GM21360 (cell line): ENCODE measurements around the gene PTPRQ.
"Not testable (repeated sequence)": the region's sequence is repeated elsewhere in the genome, so short reads cannot be mapped to it uniquely, and the experiment has no call there.

Source experiments
- ATAC-seq: cut with Tn5 transposase; IDR thresholded peaks from one replicate; pipeline ENCODE4 v1.9.1; 2021; ENCODE audit warnings: mild to moderate bottlenecking, moderate library complexity; ENCODE audit not compliant: unreplicated experiment

PTPRQ gene

DNA sequence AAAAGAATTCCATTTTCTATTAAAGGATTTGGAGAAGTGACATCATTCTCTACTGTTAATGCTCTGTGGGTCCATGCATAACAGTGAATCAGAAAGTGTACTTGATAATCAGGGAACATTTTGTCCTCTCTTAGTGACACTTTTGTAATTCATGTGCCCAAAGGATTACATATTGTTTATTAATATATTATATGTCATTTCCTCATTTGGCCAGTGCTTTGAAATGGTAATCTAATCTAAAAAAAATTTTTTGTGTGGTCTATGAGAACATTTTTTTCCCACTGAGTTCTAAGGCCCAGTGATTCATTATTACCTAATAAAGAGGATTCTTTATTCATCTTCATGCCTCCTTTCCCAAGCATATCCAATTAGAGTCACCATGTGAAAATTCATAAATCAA, 183.7 kb downstream of the PTPRQ start:
- ATAC-seq, result no peak

DNA sequence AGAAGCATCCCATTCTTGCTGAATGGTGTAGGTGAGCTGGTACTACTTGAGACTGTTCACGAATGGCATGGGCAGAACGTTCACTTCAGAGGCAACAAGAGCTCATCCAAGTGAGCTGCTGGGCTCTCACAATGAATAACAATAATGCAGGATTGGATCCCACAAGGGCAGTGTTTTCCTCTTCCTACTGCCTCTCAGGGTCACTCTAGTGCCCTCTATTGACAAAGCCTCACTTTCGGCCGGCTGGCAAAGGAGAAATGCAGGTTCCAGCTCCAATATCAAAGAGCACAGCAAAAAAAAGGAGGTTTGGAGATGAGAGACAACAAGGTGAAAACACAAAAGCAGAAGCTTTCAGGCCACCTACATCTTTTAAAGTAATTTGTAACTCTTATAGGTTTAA, 188.8 kb downstream of the PTPRQ start:
- no peak for ATAC-seq

DNA sequence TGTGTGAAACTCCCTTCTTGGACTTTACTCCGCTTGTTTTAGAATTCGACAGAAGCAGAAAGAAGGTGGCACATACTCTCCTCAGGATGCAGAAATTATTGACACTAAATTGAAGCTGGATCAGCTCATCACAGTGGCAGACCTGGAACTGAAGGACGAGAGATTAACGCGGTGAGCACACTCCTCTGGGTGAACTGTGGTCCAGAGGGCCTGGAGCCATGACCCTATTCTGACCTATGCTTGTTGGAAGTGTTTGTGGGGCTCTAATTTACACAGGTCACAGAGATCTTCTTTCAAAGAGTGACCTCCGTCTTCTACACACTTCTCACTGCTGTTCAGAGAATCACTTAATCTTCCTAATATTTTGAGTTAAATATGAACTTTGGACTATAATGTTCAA, 190.9 kb downstream of the PTPRQ start:
- ATAC-seq, result no peak

DNA sequence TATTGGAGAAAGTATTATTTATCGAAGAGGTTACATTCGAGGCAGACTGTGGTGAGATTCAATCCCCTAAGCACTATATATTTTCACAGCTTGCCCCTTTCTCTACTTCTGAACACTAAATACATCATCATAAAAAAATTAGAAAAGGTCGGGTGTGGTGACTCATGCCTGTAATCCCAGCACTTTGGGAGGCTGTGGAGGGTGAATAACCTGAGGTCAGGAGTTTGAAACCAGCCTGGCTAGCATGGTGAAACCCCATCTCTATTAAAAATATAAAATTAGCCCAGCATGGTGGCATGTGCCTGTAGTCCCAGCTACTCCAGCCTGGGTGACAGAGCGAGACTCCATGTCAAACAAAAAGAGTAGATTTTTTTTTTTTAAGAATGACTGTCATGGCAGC, 192.8 kb downstream of the PTPRQ start:
- ATAC-seq, result no peak

DNA sequence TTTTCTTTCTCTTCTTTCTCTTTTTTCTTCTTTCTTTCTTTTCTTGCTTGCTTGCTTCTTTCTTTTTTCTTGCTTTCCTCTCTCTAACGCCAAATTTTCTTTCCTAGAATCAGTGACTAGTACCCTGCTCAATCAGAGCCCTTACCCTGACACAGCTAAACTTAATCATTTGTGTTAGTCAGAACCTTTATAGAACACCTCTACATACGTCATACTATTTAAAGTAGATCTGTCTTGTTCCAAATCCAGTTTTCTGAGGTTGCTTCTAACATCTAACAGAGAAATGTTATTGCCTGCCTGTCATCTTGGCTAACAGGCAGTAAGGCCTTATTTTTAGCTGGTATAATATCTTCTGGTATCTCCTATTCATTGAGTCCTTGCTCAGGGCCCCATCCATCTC, 197.9 kb downstream of the PTPRQ start:
- ATAC-seq, result no peak

DNA sequence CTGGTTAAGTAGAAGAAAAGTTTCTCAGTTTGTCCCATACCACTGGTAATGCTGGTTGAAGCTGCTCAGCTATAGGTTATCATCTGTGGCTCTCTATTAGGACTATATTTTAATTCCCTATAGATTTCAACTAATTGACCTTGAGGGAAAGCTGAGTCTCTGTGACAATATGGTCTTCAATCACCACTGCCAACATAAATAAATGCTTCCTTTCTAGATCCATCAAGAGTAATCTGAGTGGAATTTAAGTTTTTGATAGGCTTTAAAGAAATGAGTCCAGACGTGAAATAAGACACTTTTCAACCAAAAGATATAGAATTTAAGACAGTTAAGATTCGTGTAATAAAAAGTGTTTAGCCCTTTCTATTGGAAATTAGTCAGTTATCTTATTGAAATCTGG, 199.9 kb downstream of the PTPRQ start:
- ATAC-seq, result no peak

DNA sequence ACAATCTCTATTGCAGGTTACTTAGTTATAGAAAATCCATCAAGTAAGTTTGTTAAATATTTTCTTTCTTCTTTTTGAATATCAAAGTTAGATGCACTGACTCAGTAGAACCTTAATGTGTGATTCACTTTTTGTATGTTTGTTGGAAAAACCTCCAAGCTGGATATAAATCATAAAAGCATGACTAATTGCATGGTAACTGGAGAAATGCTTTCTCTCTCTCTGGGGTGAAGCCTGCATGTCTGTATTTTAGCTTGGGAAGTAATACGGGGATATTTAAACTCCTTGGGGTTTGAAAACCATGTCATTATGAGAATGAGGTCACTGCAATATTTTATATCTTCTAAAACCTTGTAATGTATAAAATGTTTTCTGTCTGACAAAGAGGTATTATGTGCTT, 204.8 kb downstream of the PTPRQ start:
- ATAC-seq, result no peak

DNA sequence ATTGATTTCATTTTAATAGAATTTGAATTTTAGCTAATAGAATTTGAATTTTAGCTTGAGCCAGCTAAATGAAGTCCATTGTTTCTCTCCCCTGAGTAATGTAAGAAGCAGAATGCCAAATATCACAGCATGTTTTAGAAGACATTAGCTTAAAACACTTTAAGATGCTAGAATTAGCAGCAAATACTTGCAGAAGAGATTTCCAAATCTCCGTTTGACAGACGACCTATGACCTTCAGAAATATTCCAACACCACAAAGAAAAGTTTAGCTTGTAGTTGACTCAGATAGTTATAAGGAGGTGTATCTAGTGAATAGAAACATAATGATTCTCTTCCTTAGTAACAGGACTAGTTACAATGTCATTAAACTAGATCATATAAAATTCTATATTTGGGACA, 211.7 kb downstream of the PTPRQ start:
- no peak for ATAC-seq

DNA sequence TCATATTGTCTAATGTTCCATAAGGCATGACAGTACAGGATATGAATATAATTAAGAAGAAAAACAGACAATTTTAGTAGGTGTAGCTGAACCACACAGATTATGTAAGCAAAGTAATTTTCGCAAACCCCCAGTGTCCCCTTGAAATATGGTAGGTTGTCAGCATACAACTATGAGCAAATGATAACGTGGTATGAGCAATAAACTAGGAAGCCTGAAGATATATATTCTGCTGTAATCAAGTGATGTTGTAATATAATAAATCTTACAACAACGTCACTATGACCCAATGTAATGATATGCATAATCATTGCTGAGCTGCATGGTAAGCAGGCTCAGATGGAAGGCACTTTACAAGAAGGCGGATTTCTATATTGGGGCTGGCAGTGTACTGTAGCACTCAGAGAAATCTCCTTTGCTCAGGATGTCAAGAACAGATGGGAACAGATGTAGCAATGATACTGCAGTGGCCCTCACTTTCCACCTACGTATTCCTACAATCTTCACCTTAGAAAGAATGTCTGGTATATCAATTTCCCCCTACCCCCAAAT, 215.6 kb downstream of the PTPRQ start:
- no peak for ATAC-seq

DNA sequence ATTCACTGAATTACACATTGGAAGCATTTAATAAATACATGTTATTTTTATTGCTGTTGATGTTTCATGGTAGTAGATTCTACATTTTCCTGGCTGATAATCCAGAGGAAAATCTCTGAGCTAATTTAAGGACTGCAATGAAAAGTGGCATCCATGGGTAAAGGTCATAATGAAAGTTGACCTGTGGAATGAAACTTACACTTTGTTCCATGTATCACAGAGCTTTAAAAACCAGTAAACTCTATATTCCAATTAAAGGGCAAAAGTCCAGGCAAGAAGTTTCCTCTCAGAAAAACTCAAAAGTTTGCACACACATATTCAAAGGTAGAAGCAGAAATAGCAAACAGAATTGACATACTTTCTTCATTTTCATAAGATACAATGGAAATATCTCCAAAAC, 218.6 kb downstream of the PTPRQ start:
- ATAC-seq, result no peak

DNA sequence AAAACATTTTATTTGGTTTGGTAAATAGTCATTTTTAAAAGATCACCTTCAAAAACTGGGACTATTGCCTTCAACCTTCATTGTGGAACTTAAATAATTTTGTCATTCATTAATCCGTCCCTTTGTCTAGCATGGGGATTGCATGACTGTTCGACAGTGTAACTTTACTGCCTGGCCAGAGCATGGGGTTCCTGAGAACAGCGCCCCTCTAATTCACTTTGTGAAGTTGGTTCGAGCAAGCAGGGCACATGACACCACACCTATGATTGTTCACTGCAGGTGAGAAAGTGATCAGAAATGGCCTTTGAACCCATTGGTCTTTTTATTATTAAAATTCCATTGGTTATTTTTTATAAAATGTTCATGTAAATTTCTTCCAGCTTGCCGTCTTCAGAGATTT, 226.2 kb downstream of the PTPRQ start:
- no peak for ATAC-seq

DNA sequence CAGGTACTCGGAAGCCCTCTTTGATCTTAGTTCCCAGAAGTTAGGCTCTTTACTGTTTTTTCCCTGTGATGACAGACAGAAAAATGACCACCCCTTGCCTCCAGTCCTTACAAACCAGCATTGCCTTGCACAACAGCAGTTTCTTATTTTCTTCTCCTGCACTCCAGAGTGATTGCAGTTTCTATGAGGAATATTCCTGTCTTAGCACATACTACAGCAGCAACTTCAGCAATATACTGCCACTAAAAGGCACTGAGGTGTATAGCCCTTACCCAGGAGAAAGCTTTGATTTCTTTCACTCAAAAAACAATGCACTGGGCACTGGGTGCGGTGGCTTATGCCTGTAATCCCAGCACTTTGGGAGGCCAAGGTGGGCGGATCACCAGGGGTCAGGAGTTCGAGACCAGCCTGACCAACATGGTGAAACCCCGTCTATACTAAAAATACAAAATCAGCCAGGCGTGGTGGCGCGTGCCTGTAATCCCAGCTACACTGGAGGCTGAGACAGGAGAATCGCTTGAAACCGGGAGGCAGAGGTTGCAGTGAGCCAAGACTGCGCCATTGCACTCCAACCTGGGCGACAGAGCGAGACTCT, 232.1 kb downstream of the PTPRQ start:
- not testable (repeated sequence) for ATAC-seq

DNA sequence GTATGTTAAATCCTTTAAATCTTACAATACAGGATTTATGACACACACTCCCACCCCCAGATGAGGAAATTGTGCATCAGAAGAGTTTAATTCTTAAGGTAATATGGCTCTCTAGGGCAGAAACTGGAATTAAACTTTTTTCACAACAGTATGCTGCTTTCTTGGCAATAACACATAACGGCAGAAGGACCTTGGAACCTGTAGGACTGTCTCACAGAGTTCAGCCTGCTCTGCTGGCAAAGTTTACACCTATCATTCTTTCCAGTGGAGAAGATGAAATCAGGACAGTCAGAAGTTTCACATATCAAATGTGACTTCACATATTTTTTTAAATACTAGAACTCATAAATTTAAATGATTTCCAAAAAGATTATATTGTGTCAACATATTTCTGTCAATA, 232.8 kb downstream of the PTPRQ start:
- ATAC-seq, result no peak

DNA sequence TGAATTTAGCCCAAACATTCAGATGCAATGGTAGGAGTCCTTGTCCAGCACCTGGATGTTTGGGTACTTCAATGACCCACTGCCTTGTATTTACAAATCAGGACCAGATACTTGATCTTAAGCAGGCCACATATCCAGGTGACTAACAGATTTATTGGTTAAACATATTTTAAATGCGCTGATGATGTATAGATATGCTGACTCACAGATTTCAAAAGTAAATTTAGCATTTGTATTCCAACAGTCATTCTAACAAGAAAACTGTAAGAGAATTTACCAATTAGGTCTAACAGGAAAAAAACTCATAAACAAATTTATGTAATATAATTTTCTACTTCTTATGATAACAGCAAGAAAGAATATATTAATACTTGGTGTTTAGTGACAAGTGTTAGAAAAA, 234.0 kb downstream of the PTPRQ start:
- ATAC-seq, result no peak

DNA sequence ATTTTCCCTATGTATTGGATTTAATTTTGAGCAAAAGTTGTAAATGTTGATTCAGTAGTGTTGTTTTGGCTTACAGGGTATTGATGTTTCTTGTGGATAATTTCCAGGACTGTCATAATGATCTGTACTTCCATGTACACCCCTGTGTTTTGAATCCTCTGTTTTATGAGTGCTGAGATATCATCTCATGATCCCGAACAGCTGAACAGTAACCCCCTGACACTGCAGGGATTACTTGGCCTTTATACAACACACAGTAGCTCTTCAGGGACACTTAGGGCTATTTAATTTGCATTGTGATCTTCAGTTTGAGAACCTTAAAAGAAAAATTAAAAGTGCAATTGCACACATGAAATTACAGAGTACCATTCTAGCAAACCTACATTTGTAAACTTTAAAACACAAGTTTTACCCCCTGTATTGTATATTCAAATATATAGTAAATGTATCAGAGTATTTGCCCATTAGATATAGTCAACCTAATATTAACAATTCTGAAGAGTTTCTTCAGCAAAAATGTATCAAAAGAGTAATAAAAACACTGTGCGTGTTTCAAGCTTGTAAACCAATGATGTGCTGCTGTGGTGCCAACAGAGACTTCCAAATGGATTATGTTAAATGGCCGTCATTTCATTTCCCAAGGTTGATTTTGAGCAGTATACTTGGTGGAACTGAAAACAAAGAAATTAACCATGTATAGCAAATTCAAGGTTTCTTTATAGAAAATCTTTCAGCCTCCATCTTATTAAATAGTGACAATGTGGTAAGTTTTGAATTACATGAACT, 235.5 kb downstream of the PTPRQ start:
- no peak for ATAC-seq

DNA sequence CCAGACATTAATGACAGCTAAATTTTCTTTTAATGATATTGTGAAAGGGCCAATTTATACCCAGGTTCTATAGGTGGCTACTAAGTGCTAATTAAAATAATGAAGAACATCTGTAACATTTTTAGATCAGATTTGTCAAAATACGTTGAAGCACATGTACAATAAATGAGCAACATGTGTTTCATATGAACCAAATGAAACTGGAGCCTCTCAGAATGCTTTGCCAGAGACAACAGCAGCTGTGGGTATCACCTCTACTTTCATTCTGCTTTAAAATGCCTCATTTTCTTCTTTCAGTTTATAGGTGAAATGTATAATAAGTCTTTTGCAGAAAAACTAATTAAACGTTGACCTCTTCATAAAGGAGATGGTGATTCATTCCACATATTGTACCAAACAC, 237.3 kb downstream of the PTPRQ start:
- ATAC-seq, result peak; percentile 63

DNA sequence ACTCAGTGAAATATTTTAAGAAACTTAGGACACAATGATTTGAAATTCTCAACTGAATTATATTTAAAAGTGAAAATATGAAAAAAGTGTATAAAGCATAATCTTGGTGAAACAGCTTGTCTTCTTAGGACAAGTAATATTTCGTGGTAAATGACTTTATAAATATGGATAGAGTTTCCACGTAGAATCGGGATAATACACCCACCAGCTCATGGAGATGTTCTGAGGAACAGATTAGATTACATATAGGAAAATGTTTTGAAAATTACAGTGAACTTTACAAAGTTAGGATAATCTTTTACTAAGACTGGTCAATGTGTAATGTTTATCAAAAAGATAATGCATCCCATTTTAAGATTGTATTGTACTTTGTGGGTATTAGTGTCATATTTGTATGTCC, 237.8 kb downstream of the PTPRQ start:
- ATAC-seq, result no peak

DNA sequence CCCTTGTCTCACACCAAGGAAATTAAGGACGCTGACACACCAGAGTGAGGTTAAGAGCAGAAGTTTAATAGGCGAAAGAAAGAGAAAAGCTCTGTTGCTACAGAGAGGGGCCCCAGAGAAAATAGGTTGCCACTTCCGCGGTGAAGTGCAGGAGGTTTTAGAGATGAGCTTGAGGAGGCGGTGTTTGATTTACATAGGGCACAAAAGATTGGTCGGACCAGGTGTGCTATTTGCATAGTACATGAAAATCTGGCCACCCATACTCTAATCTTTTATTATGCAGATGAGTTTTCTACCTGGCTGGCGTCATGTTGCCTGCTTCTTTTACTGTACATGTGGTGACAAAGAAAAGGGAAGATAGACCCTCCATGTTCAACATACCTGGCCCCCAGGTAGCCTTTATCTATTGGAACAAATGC, 240.1 kb downstream of the PTPRQ start:
- ATAC-seq, result no peak

DNA sequence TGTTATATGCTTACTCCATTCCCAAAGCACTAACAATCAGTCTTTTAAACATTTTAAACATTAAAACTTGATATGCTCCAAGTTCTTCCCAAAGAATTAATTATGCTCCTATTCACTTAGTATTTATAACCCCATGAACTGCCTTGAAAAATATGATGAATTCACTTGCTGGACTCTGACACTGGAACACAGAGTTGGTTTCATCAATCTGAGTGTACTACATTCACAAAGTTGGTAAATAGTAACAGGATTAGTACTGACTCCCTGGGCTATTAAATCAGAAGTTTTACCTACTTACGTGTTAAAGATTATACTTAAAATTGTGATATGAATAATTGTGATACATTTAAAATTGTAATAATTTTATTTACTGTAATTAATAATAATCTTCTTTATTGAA, 246.1 kb downstream of the PTPRQ start:
- no peak for ATAC-seq

DNA sequence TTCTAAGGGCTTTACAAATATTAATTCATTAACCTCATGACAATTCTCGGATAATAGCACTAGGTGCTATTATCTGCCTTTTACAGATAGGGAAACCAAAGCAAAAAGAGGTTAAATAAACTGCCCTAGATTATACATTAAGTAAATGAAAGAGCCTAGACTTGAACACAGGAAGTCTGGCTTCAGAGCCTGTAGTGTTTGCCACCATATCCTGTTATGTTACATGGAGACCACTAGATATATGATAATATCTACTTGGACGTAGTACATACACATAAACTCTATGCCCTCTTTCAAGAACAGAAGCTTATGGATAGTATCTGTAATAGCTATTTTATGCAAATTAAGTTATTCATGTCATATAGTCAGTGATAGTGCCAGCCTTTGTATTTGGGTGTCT, 246.5 kb downstream of the PTPRQ start:
- no peak for ATAC-seq

DNA sequence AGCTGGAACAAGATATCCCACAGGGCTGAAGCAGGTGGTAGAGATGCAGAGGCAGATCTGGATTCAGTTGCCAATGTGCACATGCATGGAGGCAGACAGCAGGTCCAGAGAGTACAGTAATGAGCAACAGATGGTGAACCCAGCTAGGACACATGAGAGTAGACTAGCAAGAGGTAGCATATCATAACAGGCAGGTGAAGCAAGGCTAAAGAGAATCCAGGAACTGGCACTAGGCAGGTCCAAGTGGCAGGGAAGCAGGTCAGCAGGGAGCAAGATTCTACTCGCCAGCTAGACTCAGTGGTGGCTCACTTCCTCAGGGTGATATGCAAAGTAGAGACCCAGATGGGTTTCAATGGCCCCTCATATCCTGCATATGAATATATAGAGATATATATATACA, 248.1 kb downstream of the PTPRQ start:
- peak; percentile 79 for ATAC-seq

DNA sequence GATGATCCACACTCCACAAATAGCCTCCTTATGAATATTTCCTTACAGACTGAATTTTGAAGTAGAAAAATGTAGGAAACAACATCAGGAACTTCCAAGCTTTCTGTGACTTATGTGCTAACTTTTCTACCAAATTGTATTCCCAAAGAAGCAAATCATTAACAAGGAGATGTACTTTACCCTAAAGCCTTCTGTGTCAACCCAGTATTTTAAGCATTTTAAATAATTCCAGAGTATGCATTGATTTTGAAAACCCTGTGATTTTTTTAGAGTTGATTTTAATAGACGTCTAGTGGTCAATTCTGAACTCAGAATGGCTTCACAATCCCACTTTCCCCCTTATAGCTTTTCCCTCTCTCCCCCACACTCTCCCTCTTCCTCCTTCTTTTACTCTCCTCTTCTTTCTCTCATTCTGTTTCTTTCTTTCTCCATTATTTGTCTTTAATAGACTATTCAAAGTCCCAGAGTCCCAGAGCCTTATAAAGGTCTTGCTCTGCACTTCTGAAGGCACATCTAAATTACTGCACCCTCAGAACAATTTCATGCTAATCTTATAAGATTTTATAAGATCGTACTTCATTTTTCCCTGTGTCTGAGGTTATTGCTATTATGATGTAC, 253.3 kb downstream of the PTPRQ start:
- no peak for ATAC-seq
